Stimulated activated naive CD4-positive, alpha-beta T cell (primary cell): ENCODE data around the gene TFCP2L1.

Experiments used
- DNase-seq, 6 experiments: peaks; one replicate each; lab custom pipeline; 2025; lab: John Stamatoyannopoulos, UW

The TFCP2L1 gene

GRCh38 chr2:121218386-121218938 is 66.5 kb downstream of the TFCP2L1 start:
- DNase-seq: no peak

- no peak for DNase-seq
Measured at GRCh38 chr2:121217627-121218026, 67.4 kb downstream of the TFCP2L1 start.

GRCh38 chr2:121214296-121214695 is 70.7 kb downstream of the TFCP2L1 start:
- no peak for DNase-seq

- no peak for DNase-seq
Measured at GRCh38 chr2:121213386-121213785, 71.6 kb downstream of the TFCP2L1 start.

- no peak for DNase-seq
Measured at GRCh38 chr2:121212661-121213325, 72.2 kb downstream of the TFCP2L1 start.

GRCh38 chr2:121211689-121212151 is 73.3 kb downstream of the TFCP2L1 start:
- DNase-seq: no peak

GRCh38 chr2:121211251-121211650 is 73.8 kb downstream of the TFCP2L1 start:
- no peak for DNase-seq

GRCh38 chr2:121210691-121211090 is 74.3 kb downstream of the TFCP2L1 start:
- DNase-seq: no peak

- no peak for DNase-seq
Measured at GRCh38 chr2:121209014-121209610, 75.9 kb downstream of the TFCP2L1 start.

- no peak for DNase-seq
Measured at GRCh38 chr2:121207494-121207893, 77.5 kb downstream of the TFCP2L1 start.

- no peak for DNase-seq
Measured at GRCh38 chr2:121205321-121205942, 79.6 kb downstream of the TFCP2L1 start.

GRCh38 chr2:121203591-121204249 is 81.3 kb downstream of the TFCP2L1 start:
- DNase-seq: no peak

- no peak for DNase-seq
Measured at GRCh38 chr2:121202541-121203310, 82.3 kb downstream of the TFCP2L1 start.

- no peak for DNase-seq
Measured at GRCh38 chr2:121201796-121202195, 83.2 kb downstream of the TFCP2L1 start.

- no peak for DNase-seq
Measured at GRCh38 chr2:121200419-121201315, 84.3 kb downstream of the TFCP2L1 start.

- DNase-seq: no peak
Measured at GRCh38 chr2:121200011-121200347, 85.0 kb downstream of the TFCP2L1 start.

GRCh38 chr2:121199281-121200010 is 85.6 kb downstream of the TFCP2L1 start:
- DNase-seq: no peak

GRCh38 chr2:121197369-121198091 is 87.5 kb downstream of the TFCP2L1 start:
- no peak for DNase-seq

GRCh38 chr2:121196849-121197155 is 88.2 kb downstream of the TFCP2L1 start:
- DNase-seq: no peak
